ENCODE results near the gene TBC1D14.

The TBC1D14 gene

DNA sequence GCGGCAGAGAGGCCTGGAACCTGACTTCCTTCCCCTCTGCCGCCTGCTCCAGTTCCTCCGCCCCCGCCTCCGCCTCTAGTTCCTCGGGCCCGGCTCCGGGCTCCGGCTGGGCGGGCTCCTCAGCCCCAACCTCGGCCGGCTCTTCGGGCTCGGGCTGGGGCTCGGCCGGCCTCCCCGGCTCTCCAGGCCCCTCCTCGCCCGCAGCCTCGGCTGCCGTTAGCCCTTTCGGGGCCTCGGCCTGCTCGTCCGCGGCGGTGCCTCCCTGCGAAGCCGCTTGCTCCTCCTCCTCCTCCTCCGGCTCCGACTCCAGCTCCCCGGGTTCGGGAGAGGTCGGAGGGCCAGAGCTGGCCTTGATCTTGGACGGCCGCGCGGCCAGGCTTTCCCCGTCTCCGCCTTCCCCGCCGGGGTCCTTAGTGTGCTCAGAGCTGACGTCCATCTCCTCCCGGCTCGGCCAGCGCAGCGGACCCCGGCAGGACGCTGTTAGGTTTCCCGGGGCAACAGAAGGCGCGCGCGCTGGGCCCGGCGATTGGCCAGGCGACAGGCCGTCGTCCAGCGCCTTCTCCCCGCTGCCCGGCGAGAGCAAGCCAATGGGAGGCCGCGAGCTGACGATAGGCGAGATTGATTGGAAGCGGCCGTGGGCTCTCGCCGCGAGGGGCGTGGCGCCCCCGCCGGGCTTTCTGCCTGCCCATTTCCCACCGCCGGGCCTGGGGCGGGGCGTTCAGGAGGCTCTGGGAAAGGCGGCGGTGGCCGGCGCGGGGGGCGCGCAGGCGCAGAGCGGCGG lies 133.1 kb downstream of the TBC1D14 start:
- peak; percentile 69 to 85 for DNase-seq (ENCODE audit: low read depth in 2 of 2)

DNA sequence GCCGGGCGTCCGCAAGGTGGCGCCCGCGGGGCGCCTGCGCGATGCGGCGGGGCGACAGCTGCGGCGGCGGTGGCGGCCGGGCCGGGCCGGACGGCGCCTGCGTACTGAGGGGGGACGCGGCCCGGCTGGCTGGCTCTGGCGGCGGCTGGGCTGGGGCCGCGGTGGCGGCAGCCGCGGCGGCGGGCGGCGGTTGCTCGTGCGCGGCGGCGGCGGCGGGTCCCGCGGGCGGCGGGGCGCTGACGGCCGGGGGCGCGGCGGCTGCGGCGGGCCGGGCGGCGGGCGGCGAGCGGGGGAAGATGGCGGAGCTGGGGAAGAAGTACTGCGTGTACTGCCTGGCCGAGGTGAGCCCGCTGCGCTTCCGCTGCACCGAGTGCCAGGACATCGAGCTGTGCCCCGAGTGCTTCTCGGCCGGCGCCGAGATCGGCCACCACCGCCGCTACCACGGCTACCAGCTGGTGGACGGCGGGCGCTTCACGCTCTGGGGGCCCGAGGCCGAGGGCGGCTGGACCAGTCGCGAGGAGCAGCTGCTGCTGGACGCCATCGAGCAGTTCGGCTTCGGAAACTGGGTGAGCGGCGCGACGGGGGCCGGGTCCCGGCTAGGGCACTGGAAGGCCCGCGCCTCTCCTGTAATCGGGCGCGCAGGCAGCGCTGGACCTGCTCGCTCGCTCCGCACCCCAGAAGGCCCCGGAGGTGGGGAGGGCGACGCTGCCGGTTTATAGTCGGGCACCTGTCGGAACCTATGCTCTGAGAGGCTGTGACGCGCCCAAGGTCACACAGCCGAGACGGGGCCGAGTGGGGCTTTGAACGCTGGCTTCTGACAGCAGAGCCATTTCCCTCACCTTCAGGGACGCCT lies 133.9 kb downstream of the TBC1D14 start, which contains the start of gene TADA2B:
TSS of gene TADA2B (plus strand) at position 89 of the 853 bp plus-strand sequence. CDS start at position 297, 208 bp downstream.
- peak; percentile 19 to 22 for DNase-seq (ENCODE audit: low read depth in 2 of 2)

DNA sequence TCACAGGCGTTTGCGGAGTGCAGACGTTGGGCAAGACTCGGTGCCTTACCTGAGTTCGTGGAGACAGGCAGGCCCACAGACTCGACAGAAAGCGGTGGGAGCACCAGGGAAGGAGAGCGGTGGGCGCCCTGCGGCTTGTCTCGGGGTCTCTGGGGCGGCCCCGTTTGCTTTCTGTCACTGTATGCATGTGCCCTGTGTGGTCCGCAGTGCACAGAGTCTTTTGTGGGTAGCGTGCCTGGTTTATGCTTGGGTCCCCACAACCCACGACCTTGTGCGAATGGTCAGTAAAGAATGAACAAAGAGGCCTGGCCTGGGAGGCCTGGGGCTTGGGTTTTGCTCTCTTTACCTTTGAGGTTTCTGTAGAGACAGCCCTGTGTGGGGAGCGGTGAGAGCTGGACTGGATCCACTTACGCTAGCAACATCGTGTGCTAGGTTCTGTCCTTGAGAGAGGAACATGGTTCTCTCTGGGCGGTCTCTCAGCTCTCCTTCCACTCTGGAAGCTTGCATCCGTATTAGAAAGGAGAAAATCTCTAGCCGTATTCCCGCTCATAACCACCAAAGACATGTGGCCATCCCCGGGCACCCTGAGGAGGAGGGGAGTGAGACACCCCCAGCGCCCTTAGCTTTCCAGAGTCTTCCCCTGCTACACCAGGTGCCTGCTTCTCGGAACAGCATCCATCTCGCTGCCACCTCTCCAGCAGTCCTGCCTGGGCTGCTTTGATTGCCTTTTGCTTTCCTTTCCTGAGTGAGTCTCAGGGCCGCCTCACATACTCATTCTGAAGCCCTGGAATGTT lies 134.7 kb downstream of the TBC1D14 start:
- no peak for DNase-seq (ENCODE audit: low read depth in 2 of 2)

DNA sequence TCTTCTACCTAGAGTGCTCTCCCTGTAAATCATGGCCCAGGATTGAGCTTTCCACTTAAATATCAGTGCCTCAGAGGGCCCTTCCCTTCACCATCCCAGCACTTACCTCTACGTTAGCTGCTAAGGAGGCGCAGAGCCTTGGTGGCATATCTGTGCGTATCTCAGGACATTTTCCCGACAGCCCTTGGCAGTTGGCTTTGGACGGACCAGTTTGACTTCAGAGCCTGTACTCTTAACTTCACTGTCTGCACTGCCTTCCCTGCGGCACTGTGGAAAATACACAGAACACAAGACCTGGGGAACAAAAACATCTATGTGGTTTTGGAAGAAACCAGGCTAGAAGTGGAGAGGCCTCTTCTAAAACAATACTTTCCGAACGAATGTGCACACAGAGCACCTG lies 135.9 kb downstream of the TBC1D14 start:
- no peak for DNase-seq (ENCODE audit: low read depth in 2 of 2)

DNA sequence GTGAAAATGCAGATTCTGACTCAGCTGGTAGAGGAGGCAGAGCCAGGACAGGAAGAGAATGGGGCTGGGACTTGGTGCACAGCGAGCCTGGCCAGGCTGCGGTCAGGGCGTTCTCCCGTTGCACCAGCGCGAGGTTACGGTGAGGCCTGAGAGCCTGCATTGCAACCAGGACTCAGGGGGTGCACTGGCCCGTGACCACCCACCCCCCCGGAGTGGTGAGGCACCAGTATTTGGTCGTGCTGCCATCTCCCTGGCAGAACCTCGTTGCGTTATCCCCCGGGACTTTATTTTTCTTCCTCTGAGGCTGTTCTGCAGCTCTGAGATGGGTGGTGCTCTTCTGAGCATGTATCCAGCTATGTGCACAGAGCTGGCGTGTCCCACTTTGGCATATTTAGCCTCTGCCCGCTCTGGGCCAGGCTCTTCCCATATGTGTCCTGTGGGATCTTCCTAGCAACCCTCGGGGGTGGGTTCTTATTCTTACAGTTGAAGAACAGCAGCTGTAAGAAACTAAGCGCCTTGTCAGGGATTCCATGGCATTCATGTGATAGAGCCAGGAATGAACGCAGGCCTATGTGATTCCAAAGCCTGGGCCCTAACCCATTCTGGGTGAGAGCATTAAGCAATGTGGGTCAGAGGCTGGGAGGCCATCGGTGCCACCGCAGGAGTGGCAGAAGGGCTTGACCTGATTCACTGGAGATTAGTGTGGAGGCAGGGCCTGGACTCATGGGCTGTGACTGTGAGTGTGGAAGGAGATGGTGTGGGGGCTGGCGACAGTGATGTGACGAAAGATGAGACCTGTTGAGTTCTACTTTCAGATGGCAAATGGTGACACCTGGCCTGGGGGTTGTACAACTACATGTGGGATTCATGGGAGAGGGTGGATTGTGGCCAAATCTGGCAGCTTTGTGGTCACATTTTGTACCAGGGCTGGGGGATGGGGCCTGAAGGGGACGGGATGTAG lies 136.6 kb downstream of the TBC1D14 start:
- DNase-seq (ENCODE audit: low read depth in 2 of 2): no peak

DNA sequence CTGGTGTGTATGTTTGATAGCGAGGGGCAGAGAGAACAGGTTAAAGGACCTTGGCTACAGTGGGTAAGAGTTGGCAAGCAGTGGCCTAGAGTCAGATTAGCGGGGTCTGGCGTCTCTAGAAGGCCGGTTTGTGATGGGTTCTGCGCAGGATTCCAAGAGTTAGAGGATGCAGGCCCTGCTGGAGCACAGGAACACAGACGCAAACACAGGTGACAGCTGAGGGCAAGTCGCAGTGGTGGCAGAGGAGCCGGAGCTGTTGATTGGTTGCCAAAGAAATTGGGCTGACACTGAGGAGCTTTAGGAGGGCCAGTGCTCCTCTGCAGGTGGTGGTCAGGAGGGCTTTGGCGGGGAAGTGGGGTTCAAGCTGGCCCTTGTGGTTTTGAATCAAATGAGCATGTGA lies 137.3 kb downstream of the TBC1D14 start:
- DNase-seq (ENCODE audit: low read depth in 2 of 2): no peak

DNA sequence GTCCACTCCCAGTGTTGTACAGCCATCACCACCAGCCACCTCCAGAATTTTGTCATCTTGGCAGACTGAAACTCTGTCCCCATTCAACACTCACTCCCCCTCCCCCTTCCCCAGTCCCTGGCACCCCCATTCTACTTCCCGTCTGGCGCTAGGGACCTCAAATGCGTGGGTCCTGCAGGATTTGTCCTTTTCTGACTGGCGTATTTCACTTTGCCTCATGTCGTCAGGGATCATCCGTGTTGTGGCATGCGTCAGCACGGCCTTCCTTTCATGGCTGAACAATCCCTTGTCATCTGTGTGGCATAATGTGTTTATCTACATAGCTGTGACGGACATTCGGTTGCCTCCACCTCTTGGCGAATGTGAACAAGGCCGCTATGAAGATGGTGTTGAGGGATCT lies 139.0 kb downstream of the TBC1D14 start:
- DNase-seq (ENCODE audit: low read depth in 2 of 2): no peak

DNA sequence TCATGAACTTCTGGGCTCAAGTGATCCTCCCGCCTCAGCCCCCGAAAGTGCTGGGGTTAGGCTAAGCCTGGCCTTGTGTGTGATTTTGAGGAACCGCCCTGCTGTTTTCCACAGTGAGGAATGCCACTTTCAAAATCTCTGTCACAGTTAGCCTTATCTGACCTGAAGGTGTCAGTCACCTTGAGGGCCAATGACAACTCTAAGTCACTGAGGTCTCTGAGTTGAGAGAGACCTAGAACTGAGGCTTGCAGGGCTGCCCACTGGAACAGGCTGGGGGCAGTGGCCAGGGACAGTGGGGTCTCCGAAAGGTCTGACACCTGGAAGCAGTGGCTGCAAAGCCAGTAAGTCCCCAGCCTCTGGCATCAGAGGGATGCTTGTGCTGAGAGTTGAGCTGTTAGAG lies 139.7 kb downstream of the TBC1D14 start:
- DNase-seq (ENCODE audit: low read depth in 2 of 2): no peak

DNA sequence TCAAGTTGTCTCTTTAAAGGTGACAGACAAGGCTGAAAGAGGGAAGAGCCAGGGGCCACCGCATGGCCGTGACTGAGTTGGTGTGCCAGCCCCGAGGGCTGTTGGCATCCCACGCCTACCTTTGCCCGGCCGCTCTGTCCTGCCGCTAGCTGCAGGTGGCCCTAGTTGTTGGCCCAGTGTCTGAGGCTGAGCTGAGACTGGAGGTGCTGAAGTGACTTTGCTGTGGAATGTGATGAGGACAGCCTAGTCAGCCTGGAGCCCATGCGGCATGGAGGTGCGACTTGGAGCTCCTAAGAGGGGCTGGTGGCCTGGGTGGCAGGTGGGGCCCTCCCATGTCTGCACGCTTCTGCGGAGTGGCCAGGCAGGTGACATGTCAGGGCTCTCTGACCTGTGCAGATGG lies 140.1 kb downstream of the TBC1D14 start:
- DNase-seq (ENCODE audit: low read depth in 2 of 2): no peak

DNA sequence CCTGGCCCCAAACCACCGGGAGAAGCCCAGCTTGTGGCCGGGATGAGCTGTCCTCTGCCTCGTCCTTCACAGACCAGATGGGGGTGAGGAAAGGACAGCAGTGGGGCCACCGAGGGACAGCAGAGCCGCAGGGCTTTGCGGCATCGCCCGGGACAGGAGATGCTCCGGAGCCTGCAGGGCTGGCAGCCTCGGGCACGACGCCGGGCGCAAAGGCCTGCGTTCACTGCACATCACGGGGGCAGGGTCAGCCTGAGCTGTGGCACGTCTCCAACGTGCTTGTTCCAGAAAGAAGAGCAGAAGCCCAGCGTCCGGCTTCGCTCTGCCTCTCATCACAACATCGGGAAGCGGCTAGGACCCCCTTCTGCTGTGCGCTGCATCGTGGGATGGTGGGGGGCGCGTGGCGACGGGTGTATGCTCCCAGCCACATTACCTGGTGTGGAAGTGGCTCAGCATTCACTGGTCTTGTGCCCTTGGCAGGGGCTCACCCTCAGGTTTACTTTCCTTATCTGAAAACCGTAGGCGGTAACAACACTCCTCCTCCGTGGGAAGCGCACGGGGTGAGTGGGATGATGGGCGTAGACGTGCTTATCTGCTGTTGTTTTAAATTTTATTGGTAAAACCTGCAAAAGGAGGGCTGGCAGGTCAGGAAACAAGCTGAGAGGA lies 141.0 kb downstream of the TBC1D14 start:
- DNase-seq (ENCODE audit: low read depth in 2 of 2): no peak

DNA sequence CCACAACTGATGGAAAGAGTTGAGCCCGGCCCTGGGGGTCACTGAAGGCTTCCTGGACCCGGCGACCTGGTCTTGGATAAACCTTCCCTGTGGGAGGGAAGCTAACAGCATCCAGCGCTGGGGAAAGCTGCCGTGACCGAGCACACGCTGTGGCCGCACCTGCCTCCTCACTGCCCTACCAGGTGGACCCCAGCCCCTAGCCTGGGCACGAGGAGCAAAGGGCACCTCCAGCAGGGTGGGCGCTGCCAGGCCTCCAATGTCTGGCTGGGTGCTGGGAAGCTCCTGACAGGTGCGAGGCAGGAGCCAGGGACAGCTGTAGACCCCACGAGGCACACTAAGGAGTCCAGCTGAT lies 141.5 kb downstream of the TBC1D14 start:
- no peak for DNase-seq (ENCODE audit: low read depth in 2 of 2)

DNA sequence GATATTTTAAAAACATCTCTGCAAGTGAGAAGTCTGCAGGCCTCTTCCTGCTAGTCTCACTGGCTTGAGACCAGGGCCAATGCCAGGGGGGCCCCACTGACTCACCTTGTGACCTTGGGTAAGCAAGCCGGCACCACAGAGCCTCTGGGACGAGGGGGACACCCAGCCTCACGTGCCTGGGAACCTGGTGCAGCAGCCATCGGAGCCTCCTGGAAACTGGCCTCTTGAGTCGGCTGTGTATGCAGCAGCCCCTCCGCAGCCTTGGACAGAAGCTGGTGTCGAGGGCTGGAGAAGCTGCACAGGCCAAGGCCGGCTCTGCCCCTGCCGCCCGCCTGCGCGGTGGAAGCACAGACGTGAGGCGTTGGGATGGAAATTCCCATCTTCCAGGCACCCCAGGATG lies 142.3 kb downstream of the TBC1D14 start:
- DNase-seq (ENCODE audit: low read depth in 2 of 2): no peak

DNA sequence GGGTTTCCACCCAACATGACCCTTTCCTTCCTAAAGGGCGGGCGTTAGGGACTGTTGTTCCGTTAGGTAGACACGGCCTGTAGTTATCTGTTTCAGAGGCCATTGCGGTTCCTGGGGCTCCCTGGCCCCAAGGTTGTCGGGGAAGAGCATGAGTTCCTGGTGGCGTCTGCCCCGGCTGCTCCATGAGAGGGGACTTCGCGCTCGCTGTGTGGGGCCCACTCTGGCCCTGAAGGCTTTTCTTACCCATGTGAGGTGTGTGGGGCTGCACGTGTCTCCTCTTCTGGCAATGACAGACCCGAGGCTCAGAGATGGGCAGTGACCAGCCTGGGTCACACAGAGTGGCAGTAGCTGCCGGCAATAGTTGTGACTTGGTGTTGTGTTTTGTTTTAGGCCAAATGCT lies 142.7 kb downstream of the TBC1D14 start:
- DNase-seq (ENCODE audit: low read depth in 2 of 2): no peak

DNA sequence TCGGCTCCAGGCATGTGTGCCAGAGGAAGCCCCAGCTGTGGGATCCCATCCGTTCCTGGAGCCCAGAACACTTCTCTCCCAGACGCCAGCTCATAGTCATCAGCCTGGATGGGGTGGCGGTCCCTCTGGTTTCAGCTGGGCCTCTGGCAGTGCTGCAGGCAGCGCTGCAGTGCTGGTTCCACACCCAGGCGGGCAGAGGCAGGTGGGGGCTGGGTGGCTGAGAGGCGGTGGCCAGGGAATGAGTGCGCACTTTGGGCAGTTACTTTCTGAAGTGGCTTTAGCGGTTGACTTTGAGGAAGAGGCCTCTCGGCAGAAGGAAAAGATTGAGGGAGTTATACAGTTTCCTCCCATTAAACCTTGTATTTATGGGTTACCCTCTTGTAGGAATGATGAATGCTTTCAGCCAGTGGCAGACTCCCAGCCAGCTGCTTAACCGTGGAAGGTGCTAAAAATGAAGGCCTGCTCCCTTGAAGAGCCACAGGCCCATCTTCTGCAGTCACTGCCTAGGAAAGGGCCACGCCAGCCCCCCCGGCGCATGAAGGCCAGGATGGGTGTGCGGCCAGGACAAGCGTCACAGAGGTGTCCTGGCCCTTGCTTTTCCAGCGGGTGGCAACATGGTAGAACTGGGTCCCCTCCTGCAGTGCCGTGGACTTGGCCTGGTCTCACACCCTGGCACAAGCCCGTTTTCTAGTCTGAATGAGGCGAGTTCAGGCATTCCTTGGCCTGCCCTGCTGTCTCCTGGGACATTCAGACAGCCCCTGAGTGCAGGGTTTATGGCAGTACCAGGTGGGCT lies 143.5 kb downstream of the TBC1D14 start:
- no peak for DNase-seq (ENCODE audit: low read depth in 2 of 2)

DNA sequence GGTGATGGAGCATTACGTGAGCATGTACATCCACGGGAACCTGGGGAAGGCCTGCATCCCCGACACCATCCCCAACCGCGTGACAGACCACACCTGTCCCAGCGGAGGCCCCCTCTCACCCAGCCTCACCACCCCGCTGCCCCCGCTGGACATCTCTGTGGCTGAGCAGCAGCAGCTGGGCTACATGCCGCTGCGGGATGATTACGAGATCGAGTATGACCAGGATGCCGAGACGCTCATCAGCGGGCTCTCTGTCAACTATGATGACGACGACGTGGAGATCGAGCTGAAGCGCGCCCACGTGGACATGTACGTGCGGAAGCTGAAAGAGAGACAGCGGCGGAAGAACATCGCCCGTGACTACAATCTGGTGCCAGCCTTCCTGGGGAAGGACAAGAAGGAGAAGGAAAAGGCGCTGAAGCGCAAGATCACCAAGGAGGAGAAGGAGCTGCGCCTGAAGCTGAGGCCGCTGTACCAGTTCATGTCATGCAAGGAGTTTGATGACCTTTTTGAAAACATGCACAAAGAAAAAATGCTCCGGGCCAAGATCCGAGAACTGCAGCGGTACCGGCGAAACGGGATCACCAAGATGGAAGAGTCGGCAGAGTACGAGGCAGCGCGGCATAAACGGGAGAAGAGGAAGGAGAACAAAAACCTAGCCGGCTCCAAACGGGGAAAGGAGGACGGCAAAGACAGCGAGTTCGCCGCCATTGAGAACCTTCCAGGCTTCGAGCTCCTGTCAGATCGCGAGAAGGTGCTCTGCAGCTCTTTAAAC lies 144.7 kb downstream of the TBC1D14 start:
- DNase-seq (ENCODE audit: low read depth in 2 of 2): no peak

DNA sequence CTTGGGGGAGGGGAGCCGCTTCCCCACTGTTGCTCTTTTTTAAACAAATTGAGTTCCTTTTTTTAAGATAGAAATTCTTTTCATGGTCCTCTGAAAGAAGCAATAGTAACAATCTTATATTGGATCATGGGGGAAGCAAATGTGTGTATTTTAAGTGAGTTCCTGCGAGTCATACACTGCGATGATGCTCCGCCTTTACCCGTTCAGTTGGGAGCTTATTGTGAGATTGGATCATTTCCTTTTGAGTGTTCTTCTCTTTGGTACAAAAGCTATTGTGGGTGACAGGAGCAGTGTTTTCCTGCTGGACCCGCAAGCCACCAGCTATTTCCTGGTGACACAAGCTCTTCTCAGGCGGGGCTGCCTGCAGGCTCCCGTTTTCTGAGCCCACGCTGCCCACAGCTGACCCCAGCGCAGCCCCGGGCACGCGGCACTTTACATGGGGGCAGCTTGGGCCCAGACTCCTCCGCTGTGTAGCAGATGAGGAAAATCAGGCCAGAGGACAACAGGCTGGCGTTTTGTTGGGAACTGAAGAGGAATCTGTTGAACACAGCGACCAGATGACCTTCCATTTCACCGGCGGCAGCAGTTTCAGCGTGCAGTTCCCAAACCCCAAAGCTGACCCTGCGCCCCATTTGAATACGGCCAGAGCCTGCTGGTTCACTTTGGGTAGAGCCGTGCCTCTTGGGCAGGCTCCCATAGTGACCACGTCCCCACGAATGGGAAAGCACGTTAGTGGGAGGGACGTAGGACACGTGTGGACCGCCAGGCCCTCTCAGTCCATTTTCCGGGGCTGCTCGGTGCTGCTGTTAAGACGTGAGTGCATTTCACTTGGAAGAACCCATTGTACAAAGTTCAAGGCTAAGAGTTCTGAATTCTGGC lies 145.7 kb downstream of the TBC1D14 start:
- DNase-seq (ENCODE audit: low read depth in 2 of 2): no peak

DNA sequence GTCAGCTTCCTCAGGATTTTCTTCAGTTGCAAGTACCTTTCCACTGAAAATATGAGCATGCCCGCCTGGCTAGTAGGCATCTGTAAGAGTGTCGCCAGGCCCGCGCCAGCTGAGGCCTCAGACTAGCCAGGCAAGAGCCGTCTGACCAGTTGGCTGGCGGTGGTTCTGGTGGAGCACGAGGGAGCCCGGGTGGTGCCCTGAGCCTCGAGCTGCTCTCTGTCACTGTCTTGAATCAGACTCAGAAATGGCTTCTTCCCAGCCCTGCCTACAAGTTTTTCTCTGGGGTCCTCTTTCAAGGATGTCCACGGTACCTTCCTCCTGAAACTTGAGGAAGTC lies 146.3 kb downstream of the TBC1D14 start:
- DNase-seq (ENCODE audit: low read depth in 2 of 2): no peak

DNA sequence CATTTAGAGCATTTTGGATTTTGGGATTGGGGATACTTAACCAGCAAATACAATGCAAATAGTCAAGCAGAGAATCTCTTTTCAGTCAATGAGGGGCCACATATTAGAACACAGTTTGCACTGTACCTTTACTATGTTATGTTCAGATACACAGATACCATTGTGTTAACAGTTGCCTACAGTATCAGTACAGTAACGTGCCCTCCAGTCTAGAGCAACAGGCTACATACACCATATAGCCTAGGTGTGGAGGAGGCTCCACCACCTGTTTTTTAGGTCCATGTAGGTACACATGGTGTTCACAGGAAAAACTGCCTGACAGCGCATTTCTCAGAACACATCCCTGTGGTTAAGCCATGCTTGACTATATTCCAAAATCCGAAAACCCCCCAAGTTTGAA lies 149.2 kb downstream of the TBC1D14 start:
- no peak for DNase-seq (ENCODE audit: low read depth in 2 of 2)
